Pancreas (tissue), 10 donors: ENCODE measurements around the gene C9orf43. TPM values are rescaled to one million over a fixed set of nuclear protein-coding genes. Genes with fewer than 3 reads are reported as not detected.

ENCODE experiments used
- ATAC-seq, 4 donors: fragments of 200-7000 bp; cut with Tn5 transposase; one replicate each; pipeline versions ENCODE4 v1.8.0 to v1.9.1; 2020; ENCODE audit warnings: mild to moderate bottlenecking in 4 of 4, moderate library complexity in 4 of 4
- DNase-seq, 6 donors: peaks; one replicate each; pipeline ENCODE4 v3.0.0-alpha.2; 2020
- FAIRE-seq: peaks from 2 replicates; lab custom pipeline; 2012; peaks lifted over from hg19 to GRCh38; lab: Jason Lieb, UNC
- H3K27ac ChIP-seq, 4 donors: fragments of 200-600 bp; sonication (generic); 1 replicate in 3 of 4; 2 replicates in 1 of 4; pipeline versions ENCODE4 v1.5.0 to v1.8.0; 2020
- H3K27me3 ChIP-seq, 4 donors: fragments of 200-600 bp; one replicate each; pipeline ENCODE4 v1.8.0; 2021
- H3K36me3 ChIP-seq, 3 donors: fragments of 200-600 bp; sonication (generic) in 1 of 3; one replicate each; pipeline versions ENCODE4 v1.5.0 to v1.8.0; 2020 to 2021
- H3K4me1 ChIP-seq, 3 donors: fragments of 200-600 bp; one replicate each; pipeline ENCODE4 v1.8.0; 2021
- H3K4me3 ChIP-seq, 4 donors: fragments of 200-600 bp; sonication (generic) in 2 of 4; one replicate each; pipeline versions ENCODE4 v1.5.0 to v1.8.0; 2020 to 2021
- H3K9me3 ChIP-seq, 4 donors: fragments of 200-600 bp; one replicate each; pipeline ENCODE4 v1.8.0; 2021
- CTCF ChIP-seq, 4 donors: fragments of 200-600 bp; sonication (generic) in 3 of 4; IDR thresholded peaks; one replicate each; pipeline versions ENCODE4 v1.5.0 to v1.8.0; 2021; ENCODE audit warnings: antibody characterized with exemption in 4 of 4
- WGBS, 2 donors: extraction: QIAGEN DNeasy Blood & Tissue Kit; methylation state at CpG; one replicate each; pipeline ENCODE4 v1.1.7; 2013; 5-methylcytosine and 5-hydroxymethylcytosine counted together
- intact Hi-C, 3 donors: fragments of 100-400 bp; cut with DNase I; formaldehyde crosslinking; loops; one replicate each; pipeline versions ENCODE4 v1.11.1 to v1.14.2; 2022
- polyA plus RNA-seq, 2 donors: library from polyadenylated mRNA; stranded (reverse); fragments of 200-250 nt; gene quantifications; one replicate each; pipeline ENCODE4 v1.2.3, GENCODE V29; 2013
- total RNA-seq, 6 donors: library from RNA; stranded (reverse); fragmentation: NEBNext Ultra II Directional in 4 of 6; extraction: Animal tissue kit (Norgen Biotek cat#: 25700) in 4 of 6; gene quantifications; one replicate each; pipeline versions ENCODE4 v1.2.1 to v1.2.4, GENCODE V29; 2021 to 2023
- donor health status: healthy with polysubstance abuse.
- donor health status: DM: no; HTN: no; CAD: no; lungs with moderate emphysema.
- donor health status: DM: no; HTN: no; CAD: no.
- donor health status: control.
- donor health status: control.
- donor health status: Bipolar disorder and iron deficiency.
- donor health status: DM: yes; HTN: yes; CAD: no.
- donor health status: DM: no; HTN: no; CAD: no.
- donor health status: DM: no; HTN: no; CAD: no.
- donor health status: DM: yes; HTN: yes; CAD: no.

The C9orf43 gene
- total and polyA plus RNA-seq, 8 donors, result 0.18 to 1.5 (median 0.49) TPM

- Histone ChIP-seq H3K4me3 (no peak overlapping the region), H3K9me3 (no peaks in the 10 kb centered on the region), H3K36me3 (peaks cover 0 to 23% (median 10%) of the 10 kb centered on the region in 3 donors), H3K27me3 (no peaks in the 10 kb centered on the region), H3K4me1 (peaks cover 28 to 43% (median 39%) of the 10 kb centered on the region in 3 donors), H3K27ac (peak overlapping the region in 2 of 4 donors; percentile 28 to 54)
- FAIRE-seq, result no peak
- intact Hi-C loops, result loop anchor here in 2 of 3 donors (10.0 kb wide), 1 partner anchor 50 kb away; the partner anchor contains the start of genes BSPRY (in 2 of the 2) and WDR31 (in 2 of the 2)
- no peak for TF ChIP-seq CTCF (IDR thresholded peaks at IDR 0.05)
- ATAC-seq, result peak in 3 of 4 donors; percentile 32 to 53 (median 45)
- peak in 2 of 6 donors; percentile 9 to 13 for DNase-seq
- 75 to 77% methylated on average over 9 of the region's 9 CpGs for WGBS, 2 donors
Measured at GRCh38 chr9:113395000-113395861, 15.3 kb upstream of the C9orf43 start.

GRCh38 chr9:113397203-113397631 is 13.3 kb upstream of the C9orf43 start:
- FAIRE-seq (no peak), ATAC-seq (no peak), DNase-seq (no peak)
- H3K27me3 ChIP-seq, result no peaks in the 10 kb centered on the region
- peaks cover 34 to 44% (median 39%) of the 10 kb centered on the region in 3 donors for H3K4me1 ChIP-seq
- H3K4me3 ChIP-seq, result no peak overlapping the region
- no peak for TF ChIP-seq CTCF (IDR thresholded peaks at IDR 0.05)
- H3K36me3 ChIP-seq, result peaks cover 0 to 3% (median 0%) of the 10 kb centered on the region in 3 donors
- H3K27ac ChIP-seq, result peak overlapping the region in 2 of 4 donors; percentile 26 to 78
- WGBS, 2 donors, result 45 to 50% methylated on average over 3 of the region's 3 CpGs
- H3K9me3 ChIP-seq, result no peaks in the 10 kb centered on the region
- intact Hi-C loops, result loop anchor here in 2 of 3 donors (10.0 kb wide), 1 partner anchor 52 kb away; the partner anchor contains the start of genes BSPRY (in 2 of the 2) and WDR31 (in 2 of the 2)

GRCh38 chr9:113398796-113399195 is 11.8 kb upstream of the C9orf43 start:
- TF ChIP-seq CTCF (IDR thresholded peaks at IDR 0.05), result no peak
- Histone ChIP-seq H3K36me3 (no peaks in the 10 kb centered on the region), H3K9me3 (no peaks in the 10 kb centered on the region), H3K4me1 (peaks cover 34 to 44% (median 39%) of the 10 kb centered on the region in 3 donors), H3K27ac (peak overlapping the region; percentile 16 to 78 (median 64)), H3K27me3 (no peaks in the 10 kb centered on the region), H3K4me3 (peak overlapping the region in 1 of 4 donors; percentile 78)
- intact Hi-C loops, result loop anchor here in 2 of 3 donors (10.0 kb wide), 1 partner anchor 54 kb away; the partner anchor contains the start of genes BSPRY (in 2 of the 2) and WDR31 (in 2 of the 2)
- 26 to 30% methylated on average over 5 of the region's 5 CpGs for WGBS, 2 donors
- peak in 1 of 6 donors; percentile 22 for DNase-seq
- no peak for ATAC-seq
- no peak for FAIRE-seq

GRCh38 chr9:113399646-113400200 is 10.8 kb upstream of the C9orf43 start:
- DNase-seq (peak in 2 of 6 donors; percentile 19 to 33), ATAC-seq (no peak), FAIRE-seq (no peak)
- 20 to 26% methylated on average over 3 of the region's 3 CpGs for WGBS, 2 donors
- Histone ChIP-seq H3K4me1 (peaks cover 34 to 44% (median 39%) of the 10 kb centered on the region in 3 donors), H3K9me3 (no peaks in the 10 kb centered on the region), H3K27ac (peak overlapping the region; percentile 16 to 78 (median 64)), H3K27me3 (no peaks in the 10 kb centered on the region), H3K4me3 (peak overlapping the region in 3 of 4 donors; percentile 59 to 78 (median 73)), H3K36me3 (no peaks in the 10 kb centered on the region)
- TF ChIP-seq CTCF (IDR thresholded peaks at IDR 0.05), result no peak
- intact Hi-C loops, result loop anchor here in 2 of 3 donors (10.0 kb wide), 2 partner anchors 55 to 95 kb away; partner anchors contain the start of genes BSPRY (in 2 of the 2), WDR31 (in 2 of the 2) and RNF183 (in 1 of the 2)
